GM21390 (cell line): ENCODE results near the gene JPH4.

Experiments used
- ATAC-seq: cut with Tn5 transposase; IDR thresholded peaks from one replicate; pipeline ENCODE4 v1.9.1; 2021; ENCODE audit not compliant: unreplicated experiment

JPH4 gene

DNA sequence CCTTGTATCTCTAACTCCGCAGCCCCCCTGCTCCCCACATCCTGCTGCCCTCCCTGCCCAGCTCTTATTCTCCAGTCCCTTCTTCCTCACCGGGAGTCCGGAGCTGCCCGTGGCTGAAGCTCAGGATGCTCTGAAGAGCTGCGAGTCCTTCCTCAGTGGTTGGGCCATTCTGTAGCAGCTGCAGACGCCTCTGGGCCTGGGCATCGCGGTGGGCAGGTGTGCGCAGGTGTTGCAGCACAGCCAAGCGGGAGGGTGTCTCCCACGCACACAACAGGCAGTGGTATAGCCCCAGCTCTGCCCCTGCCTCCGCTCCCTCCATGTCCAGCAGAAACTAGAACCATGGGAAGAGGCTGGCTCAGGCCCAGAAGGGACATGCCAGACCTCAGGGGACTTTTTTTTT, 47.2 kb downstream of the JPH4 start:
- ATAC-seq, result no peak

DNA sequence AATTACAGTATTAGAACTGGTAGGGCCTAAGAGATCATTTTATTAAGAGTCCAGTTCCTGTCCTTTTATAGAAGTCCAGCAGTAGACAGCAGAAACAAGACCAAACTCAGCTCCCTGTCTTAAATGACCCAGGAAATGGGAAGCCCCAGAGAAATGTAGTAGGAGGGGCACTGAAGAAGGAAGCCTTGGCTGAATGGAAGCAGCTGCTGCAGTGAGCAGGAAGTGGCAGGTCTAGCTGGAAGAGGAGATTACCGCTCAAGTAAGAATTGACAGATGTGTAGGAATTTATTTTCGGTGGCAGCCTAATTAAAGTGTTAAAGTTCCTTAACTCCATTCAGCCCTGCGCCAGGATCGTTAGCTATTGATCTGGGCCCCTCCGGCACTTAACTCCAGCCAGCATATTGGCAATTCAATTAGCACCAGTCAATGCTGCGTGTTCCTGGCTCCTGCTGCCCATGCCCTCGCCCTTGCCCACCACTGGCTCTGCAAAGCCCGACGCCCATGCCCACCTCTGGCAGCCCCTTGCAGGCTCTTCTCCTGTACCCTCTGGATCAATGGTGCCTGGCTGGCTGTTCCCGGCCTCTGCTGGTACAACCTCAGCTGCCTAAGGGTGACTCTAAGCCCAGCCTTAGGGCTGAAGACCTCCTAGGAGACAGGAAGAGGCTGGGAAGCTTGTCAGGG, 48.1 kb downstream of the JPH4 start:
- no peak for ATAC-seq

DNA sequence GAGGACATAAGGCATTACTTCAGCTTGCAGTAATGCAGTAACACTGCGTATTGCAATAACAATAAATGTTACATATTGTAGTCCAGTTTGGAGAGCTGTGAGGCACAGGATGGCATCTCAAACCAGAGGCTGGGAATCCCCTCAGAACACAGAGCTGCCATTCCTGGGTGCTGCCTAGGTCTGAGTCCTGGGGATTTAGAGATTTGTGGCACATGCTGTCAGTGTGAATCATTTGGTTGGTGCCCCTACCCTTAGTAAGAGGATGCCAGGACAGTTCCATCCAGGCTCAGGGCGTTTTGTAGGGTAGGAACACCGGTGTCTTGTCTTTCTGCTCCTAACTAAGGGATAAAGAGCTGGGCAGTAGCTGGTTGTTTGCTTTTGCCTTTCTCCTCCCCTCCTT, 49.6 kb downstream of the JPH4 start:
- no peak for ATAC-seq

DNA sequence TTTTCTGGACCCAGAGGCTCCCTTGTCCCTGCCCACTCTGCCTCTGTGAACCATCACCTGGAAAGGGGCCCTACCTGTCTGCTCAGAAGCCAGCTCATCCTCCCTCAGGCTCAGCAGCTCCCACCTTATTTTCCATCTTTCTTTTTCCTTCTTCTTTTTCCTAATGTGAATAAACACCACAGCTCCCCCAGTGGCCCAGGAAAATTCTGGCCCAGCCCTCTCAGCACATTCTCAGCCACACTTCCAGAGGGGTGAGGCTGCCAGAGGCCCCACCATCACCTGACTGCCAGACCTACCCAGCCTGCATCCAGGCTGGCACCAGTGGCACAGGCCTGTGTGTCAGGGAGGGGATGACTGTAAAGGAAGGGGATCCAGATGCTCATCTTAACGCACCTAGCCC, 50.0 kb downstream of the JPH4 start:
- no peak for ATAC-seq

DNA sequence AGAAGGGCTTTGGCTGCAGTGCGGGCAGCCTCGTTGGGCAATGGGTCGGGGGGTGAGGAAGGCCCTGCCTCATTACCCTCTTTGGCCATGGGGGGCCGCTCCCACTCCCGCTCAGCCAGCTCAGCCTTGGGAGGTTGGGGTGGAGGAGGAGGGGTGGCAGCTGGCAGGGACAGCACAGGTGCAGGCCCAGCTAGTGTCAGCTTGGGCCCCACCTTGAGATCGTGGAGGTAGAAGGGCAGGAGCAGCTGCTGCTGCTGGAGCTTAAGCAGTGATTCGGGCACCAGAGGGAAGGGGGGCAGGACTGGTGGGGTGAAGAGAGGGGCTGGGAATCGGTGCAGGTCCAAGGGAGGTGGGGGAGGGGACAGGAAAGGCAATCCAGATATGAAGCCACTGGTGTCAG, 53.0 kb downstream of the JPH4 start:
- ATAC-seq, result no peak

DNA sequence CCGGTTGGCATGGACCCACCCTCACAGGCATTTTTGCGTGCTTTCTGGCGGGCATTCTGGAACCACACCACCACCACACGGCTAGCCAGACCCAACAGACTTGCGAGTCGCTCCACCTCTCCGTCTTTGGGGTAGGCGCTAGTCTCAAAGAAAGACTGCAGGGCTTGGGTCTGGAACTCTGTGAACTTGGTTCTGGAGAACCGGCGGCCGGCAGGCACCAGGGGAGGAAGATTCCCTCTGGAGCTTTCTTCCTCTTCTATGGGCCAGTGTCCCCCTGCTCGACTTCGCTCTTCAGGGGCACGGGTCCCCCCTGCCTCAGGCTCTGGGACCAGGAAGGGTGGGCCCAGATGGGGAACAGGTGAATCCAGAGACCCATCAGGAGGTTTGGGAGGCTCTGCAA, 53.6 kb downstream of the JPH4 start:
- no peak for ATAC-seq

DNA sequence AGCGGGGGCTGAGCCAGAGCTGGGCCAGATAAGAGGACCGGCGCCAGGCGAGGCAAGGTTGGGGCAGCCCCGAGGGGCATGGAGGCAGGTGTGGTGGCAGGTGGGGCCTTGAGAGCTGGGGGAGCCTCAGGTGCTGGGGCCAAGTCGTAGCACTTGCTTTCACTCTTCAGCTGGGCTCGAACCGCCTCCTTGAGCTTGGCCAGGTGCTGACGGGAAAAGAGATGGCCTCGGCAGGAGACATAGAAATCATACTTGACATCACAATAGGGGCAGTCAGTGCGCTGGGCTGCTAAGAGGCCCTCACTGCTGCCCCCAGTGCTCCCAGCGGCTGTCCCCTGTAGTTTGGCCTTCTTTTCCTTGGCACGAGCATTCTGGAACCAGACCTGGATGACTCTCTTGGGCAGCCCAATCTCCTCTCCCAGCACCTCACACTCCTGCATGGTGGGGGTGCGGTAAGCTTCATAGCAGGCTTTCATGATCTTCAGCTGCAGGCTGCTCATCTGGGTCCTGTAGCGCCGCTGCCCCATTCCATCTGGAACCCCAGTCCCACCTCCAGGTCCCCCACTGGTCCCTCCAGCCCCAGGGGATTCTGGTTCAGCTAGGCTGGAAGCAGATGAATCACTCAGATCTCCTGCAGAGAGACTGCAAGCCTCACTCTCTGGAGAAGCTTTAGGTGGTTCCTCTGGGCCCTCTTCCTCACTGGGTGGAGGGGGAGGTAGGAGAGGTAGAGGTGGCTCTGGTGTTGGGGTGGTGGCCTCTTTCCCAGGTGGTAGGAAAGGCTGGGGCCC, 55.2 kb downstream of the JPH4 start:
- ATAC-seq, result no peak

DNA sequence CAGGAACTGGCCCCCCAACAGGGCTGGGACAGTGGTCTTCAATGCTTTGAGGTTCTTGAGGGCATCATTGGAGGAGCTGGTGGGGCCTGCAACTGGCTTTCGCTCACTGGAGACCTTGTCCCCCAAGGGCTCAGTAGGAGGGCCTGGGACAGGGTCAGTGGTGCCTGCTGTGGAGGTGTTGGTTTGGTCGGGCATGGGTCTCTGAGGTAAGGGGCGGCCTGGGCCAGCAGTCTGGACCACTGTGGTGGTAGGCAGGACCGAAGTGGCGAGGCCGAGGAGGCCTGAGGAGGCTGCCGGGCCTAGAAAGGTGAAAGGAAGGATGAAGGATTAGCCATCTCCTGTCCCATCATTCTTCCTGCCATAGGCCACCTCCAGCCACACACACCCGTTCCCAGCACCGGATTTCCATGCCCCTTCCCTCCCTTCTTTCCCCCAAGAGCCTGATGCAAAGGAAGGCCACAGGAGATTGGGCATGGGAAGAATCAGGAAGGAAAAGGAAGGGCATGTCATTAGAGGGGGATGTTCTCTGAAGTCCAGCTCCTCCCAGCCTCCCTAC, 55.9 kb downstream of the JPH4 start:
- ATAC-seq, result no peak

DNA sequence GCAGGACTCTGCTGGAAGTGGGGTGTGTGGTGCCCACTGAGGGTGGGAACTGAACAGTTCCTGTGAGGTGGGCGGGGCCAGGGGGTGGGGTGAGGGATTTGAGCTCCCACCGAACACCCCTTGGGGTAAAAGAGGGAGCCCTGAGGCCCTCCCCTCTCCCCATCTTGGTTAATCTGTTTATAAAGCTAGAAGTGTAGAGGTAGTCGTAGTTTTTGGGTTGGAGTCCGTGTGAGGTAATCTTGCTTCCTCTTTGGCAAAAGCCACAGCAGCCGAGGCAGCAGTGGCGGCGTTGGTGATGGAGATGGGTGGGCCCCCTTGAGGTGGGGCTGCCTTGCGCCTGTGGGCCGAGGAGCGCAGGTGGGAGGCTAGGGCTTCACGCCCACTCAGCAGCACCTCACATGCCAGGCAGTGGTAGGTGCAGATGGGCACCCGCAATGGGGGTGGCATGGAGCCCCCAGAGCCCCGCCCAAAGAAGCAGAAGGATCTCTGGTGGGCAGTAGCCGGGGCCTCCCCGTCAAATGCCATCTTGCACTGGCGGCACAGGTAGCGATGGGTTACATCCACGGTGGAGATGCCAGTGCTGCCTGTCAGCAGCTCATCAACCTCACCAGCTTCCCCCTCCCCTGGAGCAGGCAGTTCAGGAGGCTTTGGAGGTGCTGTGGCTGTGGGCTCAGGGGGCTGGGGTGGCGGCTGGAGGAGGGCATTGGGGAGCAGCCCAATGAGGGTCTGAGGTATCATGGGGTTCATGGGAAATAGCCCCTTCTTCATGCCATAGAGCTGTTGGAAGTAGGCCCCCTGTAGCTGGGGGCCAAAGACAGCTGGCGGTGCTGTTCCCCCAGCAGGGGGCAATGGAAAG, 56.6 kb downstream of the JPH4 start:
- no peak for ATAC-seq

DNA sequence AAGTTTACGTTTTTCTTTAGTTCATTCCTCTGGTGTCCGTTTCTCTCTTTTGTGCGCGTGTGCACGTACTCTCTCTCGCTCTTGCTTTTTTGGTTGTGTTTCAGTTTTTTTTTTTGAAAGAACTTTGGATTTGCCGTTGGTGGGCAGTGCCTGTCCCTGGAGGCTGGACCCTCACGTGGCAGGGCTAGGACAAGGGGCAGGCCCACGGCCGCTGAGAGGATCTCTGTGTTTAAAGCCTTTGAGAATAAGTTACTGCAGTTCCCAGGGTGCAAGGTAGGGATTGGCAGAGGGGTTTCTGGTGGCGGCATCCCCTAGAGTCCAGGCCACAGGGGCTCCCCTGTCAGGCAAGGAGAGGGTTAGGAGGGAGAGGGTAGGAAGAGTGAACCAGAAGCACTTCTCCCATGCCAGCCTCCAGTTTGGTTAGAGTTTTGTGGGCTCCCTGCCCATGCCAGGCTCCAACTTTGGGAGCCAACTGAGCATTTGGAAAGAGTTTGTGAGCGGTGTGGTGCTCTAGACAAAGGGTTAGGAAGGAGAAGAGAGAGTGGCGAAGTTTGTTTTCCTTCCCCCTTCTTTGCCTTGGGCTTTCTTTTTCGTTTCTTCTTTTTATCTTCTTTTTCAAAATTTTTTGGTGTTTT, 57.6 kb downstream of the JPH4 start:
- no peak for ATAC-seq

DNA sequence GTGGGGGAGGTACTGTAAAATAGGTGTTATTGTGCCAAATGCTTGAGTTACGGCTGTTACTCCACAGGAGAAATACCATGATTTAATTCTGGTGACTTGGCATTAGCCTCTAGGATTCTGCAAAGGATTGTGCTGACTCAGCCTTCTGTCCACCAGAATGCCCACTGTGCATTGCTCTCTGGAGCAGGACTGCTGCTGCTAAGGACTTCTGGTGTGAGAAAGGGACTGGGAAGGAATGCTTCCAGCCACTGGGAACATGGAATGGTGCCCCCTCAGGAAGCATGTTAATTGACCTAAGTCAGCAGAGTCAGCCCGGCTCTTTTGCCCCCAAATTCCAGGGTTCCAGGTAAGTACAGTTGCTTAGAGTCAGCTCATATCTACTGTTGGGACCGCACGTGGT, 59.9 kb downstream of the JPH4 start:
- no peak for ATAC-seq
